Measurements from ENCODE around the gene SLC30A5.
"Not testable (repeated sequence)": the region's sequence is repeated elsewhere in the genome, so short reads cannot be mapped to it uniquely, and the experiment has no call there.

SLC30A5 gene

GRCh38 chr5:69084903-69085302 is 8.9 kb upstream of the SLC30A5 start:
- no peak overlapping the region for H3K4me3 ChIP-seq (ENCODE audit: low read depth, low read length)
- H3K27ac ChIP-seq: no peak overlapping the region
- no peaks in the 10 kb centered on the region for H3K9me3 ChIP-seq (ENCODE audit: control insufficient read depth, low read length)
- no peaks in the 10 kb centered on the region for H3K4me1 ChIP-seq
- no peaks in the 10 kb centered on the region for H3K36me3 ChIP-seq (ENCODE audit: control insufficient read depth, insufficient read depth, low read length)
- TF ChIP-seq, protein P1, sequence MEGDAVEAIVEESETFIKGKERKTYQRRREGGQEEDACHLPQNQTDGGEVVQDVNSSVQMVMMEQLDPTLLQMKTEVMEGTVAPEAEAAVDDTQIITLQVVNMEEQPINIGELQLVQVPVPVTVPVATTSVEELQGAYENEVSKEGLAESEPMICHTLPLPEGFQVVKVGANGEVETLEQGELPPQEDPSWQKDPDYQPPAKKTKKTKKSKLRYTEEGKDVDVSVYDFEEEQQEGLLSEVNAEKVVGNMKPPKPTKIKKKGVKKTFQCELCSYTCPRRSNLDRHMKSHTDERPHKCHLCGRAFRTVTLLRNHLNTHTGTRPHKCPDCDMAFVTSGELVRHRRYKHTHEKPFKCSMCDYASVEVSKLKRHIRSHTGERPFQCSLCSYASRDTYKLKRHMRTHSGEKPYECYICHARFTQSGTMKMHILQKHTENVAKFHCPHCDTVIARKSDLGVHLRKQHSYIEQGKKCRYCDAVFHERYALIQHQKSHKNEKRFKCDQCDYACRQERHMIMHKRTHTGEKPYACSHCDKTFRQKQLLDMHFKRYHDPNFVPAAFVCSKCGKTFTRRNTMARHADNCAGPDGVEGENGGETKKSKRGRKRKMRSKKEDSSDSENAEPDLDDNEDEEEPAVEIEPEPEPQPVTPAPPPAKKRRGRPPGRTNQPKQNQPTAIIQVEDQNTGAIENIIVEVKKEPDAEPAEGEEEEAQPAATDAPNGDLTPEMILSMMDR (IDR thresholded peaks at IDR 0.05): no peak
- no peak overlapping the region for H3K4me2 ChIP-seq (ENCODE audit: low read length)
- no peaks in the 10 kb centered on the region for H3K27me3 ChIP-seq (ENCODE audit: control insufficient read depth, insufficient read depth, low read length)
- no peaks in the 10 kb centered on the region for H3K79me2 ChIP-seq
- no peak overlapping the region for H3K9ac ChIP-seq
- no peak overlapping the region for H2AFZ ChIP-seq

GRCh38 chr5:69086206-69086605 is 7.6 kb upstream of the SLC30A5 start:
- Histone ChIP-seq H3K27me3 (ENCODE audit: control insufficient read depth, insufficient read depth, low read length) (no peaks in the 10 kb centered on the region), H3K36me3 (ENCODE audit: control insufficient read depth, insufficient read depth, low read length) (no peaks in the 10 kb centered on the region), H3K79me2 (no peaks in the 10 kb centered on the region), H2AFZ (no peak overlapping the region), H3K9ac (no peak overlapping the region), H3K4me2 (ENCODE audit: low read length) (no peak overlapping the region), H3K9me3 (ENCODE audit: control insufficient read depth, low read length) (no peaks in the 10 kb centered on the region), H3K27ac (no peak overlapping the region), H3K4me1 (no peaks in the 10 kb centered on the region), H3K4me3 (ENCODE audit: low read depth, low read length) (no peak overlapping the region)
- TF ChIP-seq, protein P1 (IDR thresholded peaks at IDR 0.05): no peak

DNA sequence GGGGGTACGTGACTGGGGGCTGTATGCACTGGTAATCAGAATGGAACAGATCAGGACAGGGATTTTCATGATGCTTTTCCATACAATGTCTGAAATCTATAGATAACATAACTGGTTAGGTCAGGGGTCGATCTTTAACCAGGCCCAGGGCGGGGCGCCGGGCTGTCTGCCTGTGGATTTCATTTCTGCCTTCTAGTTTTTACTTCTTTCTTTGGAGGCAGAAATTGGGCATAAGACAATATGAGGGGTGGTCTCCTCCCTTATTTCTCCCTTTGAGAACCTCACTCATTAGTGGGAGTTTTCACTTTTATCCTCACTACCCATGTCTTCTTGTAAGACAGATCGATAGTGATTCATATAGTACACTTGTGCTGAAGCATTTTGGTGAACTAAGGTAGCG is 5.8 kb upstream of the SLC30A5 start:
- H3K9me3 ChIP-seq (ENCODE audit: control insufficient read depth, low read length); H3K4me3 ChIP-seq (ENCODE audit: low read depth, low read length); H3K27ac ChIP-seq; H3K36me3 ChIP-seq (ENCODE audit: control insufficient read depth, insufficient read depth, low read length); H3K27me3 ChIP-seq (ENCODE audit: control insufficient read depth, insufficient read depth, low read length); H3K4me1 ChIP-seq; H3K79me2 ChIP-seq; H3K4me2 ChIP-seq (ENCODE audit: low read length); H2AFZ ChIP-seq; H3K9ac ChIP-seq: not testable (repeated sequence)

GRCh38 chr5:69090158-69090557 is 3.7 kb upstream of the SLC30A5 start:
- H2AFZ ChIP-seq: no peak overlapping the region
- peaks cover 4% of the 10 kb centered on the region for H3K4me1 ChIP-seq
- no peak overlapping the region for H3K27ac ChIP-seq
- H3K79me2 ChIP-seq: peaks cover under 1% of the 10 kb centered on the region
- no peaks in the 10 kb centered on the region for H3K36me3 ChIP-seq (ENCODE audit: control insufficient read depth, insufficient read depth, low read length)
- H3K4me2 ChIP-seq (ENCODE audit: low read length): no peak overlapping the region
- H3K4me3 ChIP-seq (ENCODE audit: low read depth, low read length): no peak overlapping the region
- TF ChIP-seq, protein P1 (IDR thresholded peaks at IDR 0.05): no peak
- no peaks in the 10 kb centered on the region for H3K9me3 ChIP-seq (ENCODE audit: control insufficient read depth, low read length)
- H3K9ac ChIP-seq: no peak overlapping the region
- H3K27me3 ChIP-seq (ENCODE audit: control insufficient read depth, insufficient read depth, low read length): no peaks in the 10 kb centered on the region

GRCh38 chr5:69091771-69092170 is 2.0 kb upstream of the SLC30A5 start:
- TF ChIP-seq, protein P1 (IDR thresholded peaks at IDR 0.05): no peak
- Histone ChIP-seq H3K79me2 (peaks cover 16% of the 10 kb centered on the region), H3K4me3 (ENCODE audit: low read depth, low read length) (no peak overlapping the region), H3K4me2 (ENCODE audit: low read length) (no peak overlapping the region), H3K9ac (no peak overlapping the region), H2AFZ (no peak overlapping the region), H3K27me3 (ENCODE audit: control insufficient read depth, insufficient read depth, low read length) (no peaks in the 10 kb centered on the region), H3K27ac (no peak overlapping the region), H3K36me3 (ENCODE audit: control insufficient read depth, insufficient read depth, low read length) (no peaks in the 10 kb centered on the region), H3K4me1 (peaks cover 5% of the 10 kb centered on the region), H3K9me3 (ENCODE audit: control insufficient read depth, low read length) (no peaks in the 10 kb centered on the region)

Measured in parathyroid adenoma (tissue), 2 donors.